DOHH2 (cell line): ENCODE measurements around the gene EIF3J.

Experiments
- H3F3A ChIP-seq: fragments of 200-600 bp; sonication (generic), shearing (Covaris generic); 2 replicates; pipeline ENCODE4 v1.6.0; 2016; ENCODE audit warnings: antibody characterized with exemption, mild to moderate bottlenecking; ENCODE audit not compliant: control insufficient read depth, insufficient read depth
- H3K27ac ChIP-seq: fragments of 200-600 bp; sonication (generic); 2 replicates; pipeline ENCODE4 v1.5.1; 2014; ENCODE audit warnings: low read depth, mild to moderate bottlenecking, low read length, moderate library complexity
- H3K27me3 ChIP-seq: fragments of 200-600 bp; sonication (generic); 2 replicates; pipeline ENCODE4 v1.6.1; 2014; ENCODE audit warnings: mild to moderate bottlenecking, low read length, mixed read lengths; ENCODE audit not compliant: control insufficient read depth
- H3K36me3 ChIP-seq: fragments of 200-600 bp; sonication (generic); 2 replicates; pipeline ENCODE4 v1.6.1; 2014; ENCODE audit warnings: mild to moderate bottlenecking, low read length, moderate library complexity, mixed read lengths; ENCODE audit not compliant: control insufficient read depth
- H3K4me1 ChIP-seq: fragments of 200-600 bp; sonication (generic); 2 replicates; pipeline ENCODE4 v1.6.1; 2014; ENCODE audit warnings: mild to moderate bottlenecking, low read length, mixed read lengths; ENCODE audit not compliant: control insufficient read depth
- H3K4me2 ChIP-seq: fragments of 200-600 bp; sonication (generic); 2 replicates; pipeline ENCODE4 v1.6.0; 2014; ENCODE audit warnings: mild to moderate bottlenecking, low read length, moderate library complexity
- H3K4me3 ChIP-seq: fragments of 200-600 bp; sonication (generic); 2 replicates; pipeline ENCODE4 v1.5.1; 2014; ENCODE audit warnings: mild to moderate bottlenecking, low read length, mixed read lengths
- H3K79me2 ChIP-seq: fragments of 200-600 bp; sonication (generic); 2 replicates; pipeline ENCODE4 v1.6.1; 2014; ENCODE audit warnings: mild to moderate bottlenecking, low read length, mixed read lengths; ENCODE audit not compliant: control insufficient read depth
- H3K9me2 ChIP-seq: fragments of 200-600 bp; sonication (generic); replicated peaks from 2 replicates; pipeline ENCODE4 v1.6.1; 2014; ENCODE audit warnings: mild to moderate bottlenecking, low read length, mixed read lengths; ENCODE audit not compliant: control insufficient read depth
- H3K9me3 ChIP-seq: fragments of 200-600 bp; sonication (generic); 2 replicates; pipeline ENCODE4 v1.6.1; 2014; ENCODE audit warnings: antibody characterized with exemption, low read length, mixed read lengths; ENCODE audit not compliant: control insufficient read depth, insufficient read depth
- H4K20me1 ChIP-seq: fragments of 200-600 bp; sonication (generic); 2 replicates; pipeline ENCODE4 v1.6.0; 2014; ENCODE audit warnings: low read depth, mild to moderate bottlenecking, antibody characterized with exemption, low read length, moderate library complexity; ENCODE audit not compliant: control insufficient read depth, insufficient read depth
- EZH2phosphoT487 ChIP-seq: fragments of 200-600 bp; sonication (generic); IDR thresholded peaks from 2 replicates; pipeline ENCODE4 v1.6.1; 2017; ENCODE audit warnings: borderline replicate concordance, mild to moderate bottlenecking, antibody characterized with exemption, low read length, moderate library complexity, mixed read lengths
- TF ChIP-seq, protein P1 (sequence below): fragments of 200-600 bp; sonication (generic); IDR thresholded peaks from one replicate; pipeline ENCODE4 v1.5.1; 2014; ENCODE audit warnings: antibody characterized with exemption, mild to moderate bottlenecking, low read depth, low read length; ENCODE audit not compliant: poor library complexity, severe bottlenecking

The EIF3J gene

DNA sequence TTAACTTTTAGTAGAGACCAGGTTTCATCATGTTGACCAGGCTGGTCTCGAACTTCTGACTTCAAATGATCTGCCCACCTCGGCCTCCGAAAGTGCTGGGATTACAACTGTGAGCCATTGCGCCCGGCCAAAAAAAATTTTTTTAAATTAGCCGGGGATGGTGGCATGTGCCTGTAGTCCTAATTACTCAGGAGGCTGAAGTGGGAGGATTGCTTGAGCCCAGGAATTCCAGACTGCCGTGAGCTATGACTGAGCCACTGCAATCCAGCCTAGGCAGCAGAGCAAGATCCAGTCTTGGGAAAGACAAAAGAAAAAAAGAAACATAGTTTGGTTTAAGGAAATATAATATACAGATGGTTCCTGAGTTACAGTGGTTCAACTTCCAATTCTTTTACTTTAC lies 44.9 kb upstream of the EIF3J start:
- Histone ChIP-seq H3K9me3 (no peaks in the 10 kb centered on the region), H3F3A (no peaks in the 10 kb centered on the region; the same call in 1 of the 2 replicates), H3K27ac (no peak overlapping the region), H3K9me2 (no peaks in the 10 kb centered on the region), H3K27me3 (no peaks in the 10 kb centered on the region), H3K4me3 (no peak overlapping the region), H3K79me2 (peaks cover 14% of the 10 kb centered on the region), H3K4me2 (no peak overlapping the region), H3K36me3 (peaks cover 82% of the 10 kb centered on the region), H4K20me1 (no peaks in the 10 kb centered on the region), H3K4me1 (no peaks in the 10 kb centered on the region)
- TF ChIP-seq, protein P1, sequence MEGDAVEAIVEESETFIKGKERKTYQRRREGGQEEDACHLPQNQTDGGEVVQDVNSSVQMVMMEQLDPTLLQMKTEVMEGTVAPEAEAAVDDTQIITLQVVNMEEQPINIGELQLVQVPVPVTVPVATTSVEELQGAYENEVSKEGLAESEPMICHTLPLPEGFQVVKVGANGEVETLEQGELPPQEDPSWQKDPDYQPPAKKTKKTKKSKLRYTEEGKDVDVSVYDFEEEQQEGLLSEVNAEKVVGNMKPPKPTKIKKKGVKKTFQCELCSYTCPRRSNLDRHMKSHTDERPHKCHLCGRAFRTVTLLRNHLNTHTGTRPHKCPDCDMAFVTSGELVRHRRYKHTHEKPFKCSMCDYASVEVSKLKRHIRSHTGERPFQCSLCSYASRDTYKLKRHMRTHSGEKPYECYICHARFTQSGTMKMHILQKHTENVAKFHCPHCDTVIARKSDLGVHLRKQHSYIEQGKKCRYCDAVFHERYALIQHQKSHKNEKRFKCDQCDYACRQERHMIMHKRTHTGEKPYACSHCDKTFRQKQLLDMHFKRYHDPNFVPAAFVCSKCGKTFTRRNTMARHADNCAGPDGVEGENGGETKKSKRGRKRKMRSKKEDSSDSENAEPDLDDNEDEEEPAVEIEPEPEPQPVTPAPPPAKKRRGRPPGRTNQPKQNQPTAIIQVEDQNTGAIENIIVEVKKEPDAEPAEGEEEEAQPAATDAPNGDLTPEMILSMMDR = no peak
- TF ChIP-seq EZH2phosphoT487 = no peak

DNA sequence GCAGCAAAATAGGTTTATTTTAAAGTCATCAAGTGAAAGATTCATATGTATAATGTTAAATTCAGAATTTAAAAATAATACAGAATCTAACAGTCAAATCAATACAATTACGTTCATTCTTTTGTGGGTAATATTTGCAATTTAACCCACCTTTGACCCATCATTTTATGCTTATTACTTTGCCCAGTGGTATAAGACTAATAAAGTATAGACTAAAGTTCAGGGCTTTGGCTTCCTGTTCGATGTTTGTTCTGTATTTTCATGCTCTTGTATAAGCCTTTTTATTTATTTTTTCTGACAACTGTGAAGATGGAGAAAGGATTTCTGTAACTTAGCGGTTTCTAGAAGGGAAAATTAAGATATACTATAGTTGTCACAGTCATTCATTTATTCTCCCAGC lies 44.3 kb upstream of the EIF3J start:
- Histone ChIP-seq H3K36me3 (peaks cover 78% of the 10 kb centered on the region), H3K4me2 (no peak overlapping the region), H3F3A (no peaks in the 10 kb centered on the region; the same call in 1 of the 2 replicates), H3K9me3 (no peaks in the 10 kb centered on the region), H3K4me1 (no peaks in the 10 kb centered on the region), H3K27me3 (no peaks in the 10 kb centered on the region), H3K9me2 (no peaks in the 10 kb centered on the region), H3K27ac (no peak overlapping the region), H3K79me2 (peaks cover 12% of the 10 kb centered on the region), H3K4me3 (no peak overlapping the region), H4K20me1 (no peaks in the 10 kb centered on the region)
- no peak for TF ChIP-seq EZH2phosphoT487
- TF ChIP-seq, protein P1 = no peak

- no peak overlapping the region for H3K4me2 ChIP-seq
- peaks cover 79% of the 10 kb centered on the region for H3K36me3 ChIP-seq
- no peaks in the 10 kb centered on the region for H4K20me1 ChIP-seq
- H3K27ac ChIP-seq = no peak overlapping the region
- H3K4me3 ChIP-seq = no peak overlapping the region
- TF ChIP-seq EZH2phosphoT487 = no peak
- H3K9me3 ChIP-seq = no peaks in the 10 kb centered on the region
- peaks cover 6% of the 10 kb centered on the region for H3K79me2 ChIP-seq
- H3K4me1 ChIP-seq = no peaks in the 10 kb centered on the region
- H3F3A ChIP-seq = peaks cover 16% of the 10 kb centered on the region
- no peaks in the 10 kb centered on the region for H3K9me2 ChIP-seq
- no peaks in the 10 kb centered on the region for H3K27me3 ChIP-seq
These were observed 41.4 kb upstream of the EIF3J start for GRCh38 chr15:44495562-44495961.

GRCh38 chr15:44500555-44500954 lies 36.4 kb upstream of the EIF3J start:
- H3K79me2 ChIP-seq = peaks cover 18% of the 10 kb centered on the region
- no peaks in the 10 kb centered on the region for H4K20me1 ChIP-seq
- peaks cover 84% of the 10 kb centered on the region for H3K36me3 ChIP-seq
- peaks cover 30% of the 10 kb centered on the region for H3F3A ChIP-seq
- H3K4me2 ChIP-seq = no peak overlapping the region
- H3K9me3 ChIP-seq = no peaks in the 10 kb centered on the region
- TF ChIP-seq, protein P1 = no peak
- TF ChIP-seq EZH2phosphoT487 = no peak
- no peak overlapping the region for H3K4me3 ChIP-seq
- H3K27me3 ChIP-seq = no peaks in the 10 kb centered on the region
- no peak overlapping the region for H3K27ac ChIP-seq
- H3K9me2 ChIP-seq = no peaks in the 10 kb centered on the region
- no peaks in the 10 kb centered on the region for H3K4me1 ChIP-seq
